ENCODE measurements around the gene DCTD.

- no peak for TF ChIP-seq STAT6 (CRISPR knock-in tag; IDR thresholded peaks at IDR 0.05; ENCODE audit: borderline replicate concordance)
- no peak for TF ChIP-seq ZBTB21 (CRISPR knock-in tag; IDR thresholded peaks at IDR 0.05)
- no peak for TF ChIP-seq FOXM1 (CRISPR knock-in tag; IDR thresholded peaks at IDR 0.05)
- TF ChIP-seq ZNF530 (CRISPR knock-in tag; IDR thresholded peaks at IDR 0.05; ENCODE audit: low read depth): no peak
- no peak for TF ChIP-seq SIN3B (IDR thresholded peaks at IDR 0.05; ENCODE audit: low read length)
Observed at GRCh38 chr4:182913621-182914020, 3.6 kb downstream of the DCTD start.

Data from HepG2 (cell line).